Measurements from ENCODE around the gene ABRACL.

The ABRACL gene

GRCh38 chr6:139053382-139053781 is 24.8 kb downstream of the ABRACL start:
- no peaks in the 10 kb centered on the region for H4K20me1 ChIP-seq (ENCODE audit: insufficient read depth)
- H2AFZ ChIP-seq (ENCODE audit: low read depth): no peak overlapping the region
- H3K79me2 ChIP-seq (ENCODE audit: insufficient read depth, low read depth): no peaks in the 10 kb centered on the region
- no peaks in the 10 kb centered on the region for H3K36me3 ChIP-seq (ENCODE audit: insufficient read depth)
- H3K27ac ChIP-seq: no peak overlapping the region
- no peaks in the 10 kb centered on the region for H3K27me3 ChIP-seq (ENCODE audit: insufficient read depth, low read depth)
- TF ChIP-seq CTCF (conservative IDR thresholded peaks at IDR 0.05; ENCODE audit: low read depth, low read length): no peak
- no peak overlapping the region for H3K4me2 ChIP-seq
- H3K9ac ChIP-seq: no peak overlapping the region
- H3K4me1 ChIP-seq (ENCODE audit: low read depth, poor library complexity, severe bottlenecking): no peaks in the 10 kb centered on the region
- H3K4me3 ChIP-seq (IDR thresholded peaks at IDR 0.05; ENCODE audit: insufficient read depth, low read depth, low read length): no peak overlapping the region

GRCh38 chr6:139054001-139054400 is 25.5 kb downstream of the ABRACL start:
- Histone ChIP-seq H3K36me3 (ENCODE audit: insufficient read depth) (no peaks in the 10 kb centered on the region), H3K4me2 (no peak overlapping the region), H3K27me3 (ENCODE audit: insufficient read depth, low read depth) (no peaks in the 10 kb centered on the region), H3K4me3 (IDR thresholded peaks at IDR 0.05; ENCODE audit: insufficient read depth, low read depth, low read length) (no peak overlapping the region), H4K20me1 (ENCODE audit: insufficient read depth) (no peaks in the 10 kb centered on the region), H3K9ac (no peak overlapping the region), H3K4me1 (ENCODE audit: low read depth, poor library complexity, severe bottlenecking) (no peaks in the 10 kb centered on the region), H3K27ac (no peak overlapping the region), H3K79me2 (ENCODE audit: insufficient read depth, low read depth) (no peaks in the 10 kb centered on the region), H2AFZ (ENCODE audit: low read depth) (no peak overlapping the region)
- TF ChIP-seq CTCF (conservative IDR thresholded peaks at IDR 0.05; ENCODE audit: low read depth, low read length): no peak

GRCh38 chr6:139055709-139056108 is 27.2 kb downstream of the ABRACL start:
- Histone ChIP-seq H2AFZ (ENCODE audit: low read depth) (no peak overlapping the region), H3K36me3 (ENCODE audit: insufficient read depth) (no peaks in the 10 kb centered on the region), H3K9ac (no peak overlapping the region), H4K20me1 (ENCODE audit: insufficient read depth) (no peaks in the 10 kb centered on the region), H3K4me3 (IDR thresholded peaks at IDR 0.05; ENCODE audit: insufficient read depth, low read depth, low read length) (no peak overlapping the region), H3K27ac (no peak overlapping the region), H3K4me1 (ENCODE audit: low read depth, poor library complexity, severe bottlenecking) (no peaks in the 10 kb centered on the region), H3K79me2 (ENCODE audit: insufficient read depth, low read depth) (no peaks in the 10 kb centered on the region), H3K27me3 (ENCODE audit: insufficient read depth, low read depth) (no peaks in the 10 kb centered on the region), H3K4me2 (no peak overlapping the region)
- no peak for TF ChIP-seq CTCF (conservative IDR thresholded peaks at IDR 0.05; ENCODE audit: low read depth, low read length)

GRCh38 chr6:139058029-139058428 is 29.5 kb downstream of the ABRACL start:
- no peak overlapping the region for H3K9ac ChIP-seq
- no peaks in the 10 kb centered on the region for H3K27me3 ChIP-seq (ENCODE audit: insufficient read depth, low read depth)
- no peak overlapping the region for H3K4me2 ChIP-seq
- no peaks in the 10 kb centered on the region for H3K4me1 ChIP-seq (ENCODE audit: low read depth, poor library complexity, severe bottlenecking)
- no peaks in the 10 kb centered on the region for H3K79me2 ChIP-seq (ENCODE audit: insufficient read depth, low read depth)
- H2AFZ ChIP-seq (ENCODE audit: low read depth): no peak overlapping the region
- no peaks in the 10 kb centered on the region for H4K20me1 ChIP-seq (ENCODE audit: insufficient read depth)
- no peak overlapping the region for H3K27ac ChIP-seq
- TF ChIP-seq CTCF (conservative IDR thresholded peaks at IDR 0.05; ENCODE audit: low read depth, low read length): no peak
- H3K36me3 ChIP-seq (ENCODE audit: insufficient read depth): no peaks in the 10 kb centered on the region
- no peak overlapping the region for H3K4me3 ChIP-seq (IDR thresholded peaks at IDR 0.05; ENCODE audit: insufficient read depth, low read depth, low read length)

GRCh38 chr6:139060332-139060731 is 31.8 kb downstream of the ABRACL start:
- H3K4me3 ChIP-seq (IDR thresholded peaks at IDR 0.05; ENCODE audit: insufficient read depth, low read depth, low read length): no peak overlapping the region
- H2AFZ ChIP-seq (ENCODE audit: low read depth): no peak overlapping the region
- no peaks in the 10 kb centered on the region for H3K79me2 ChIP-seq (ENCODE audit: insufficient read depth, low read depth)
- no peak overlapping the region for H3K4me2 ChIP-seq
- no peaks in the 10 kb centered on the region for H3K36me3 ChIP-seq (ENCODE audit: insufficient read depth)
- H3K27me3 ChIP-seq (ENCODE audit: insufficient read depth, low read depth): no peaks in the 10 kb centered on the region
- no peak overlapping the region for H3K9ac ChIP-seq
- no peak for TF ChIP-seq CTCF (conservative IDR thresholded peaks at IDR 0.05; ENCODE audit: low read depth, low read length)
- H3K27ac ChIP-seq: no peak overlapping the region
- no peaks in the 10 kb centered on the region for H3K4me1 ChIP-seq (ENCODE audit: low read depth, poor library complexity, severe bottlenecking)
- no peaks in the 10 kb centered on the region for H4K20me1 ChIP-seq (ENCODE audit: insufficient read depth)

Data from KMS-11 (cell line).